Activated gamma-delta T cell treated with Interleukin-2 at 50 U/mL for 16 hours (primary cell): ENCODE results near the gene MACF1.

Experiments
- DNase-seq: peaks from one replicate; pipeline ENCODE4 v3.0.0-alpha.2; 2020

MACF1 gene

GRCh38 chr1:39266269-39266668, 61.8 kb downstream of the MACF1 start:
- no peak for DNase-seq

GRCh38 chr1:39266792-39267191, 62.3 kb downstream of the MACF1 start:
- no peak for DNase-seq

- no peak for DNase-seq
Observed at GRCh38 chr1:39268112-39268581, 63.7 kb downstream of the MACF1 start.

- DNase-seq, result no peak
Observed at GRCh38 chr1:39268906-39269305, 64.4 kb downstream of the MACF1 start.

- no peak for DNase-seq
Observed at GRCh38 chr1:39269349-39269748, 64.9 kb downstream of the MACF1 start.

GRCh38 chr1:39269791-39270342, 65.4 kb downstream of the MACF1 start:
- no peak for DNase-seq

- no peak for DNase-seq
Observed at GRCh38 chr1:39270368-39270767, 65.9 kb downstream of the MACF1 start.

GRCh38 chr1:39272027-39272797, 67.7 kb downstream of the MACF1 start:
- DNase-seq, result no peak

- no peak for DNase-seq
Observed at GRCh38 chr1:39272798-39273469, 68.4 kb downstream of the MACF1 start.

GRCh38 chr1:39275836-39276507, 71.5 kb downstream of the MACF1 start:
- DNase-seq, result no peak

GRCh38 chr1:39277879-39278278, 73.4 kb downstream of the MACF1 start:
- no peak for DNase-seq

- DNase-seq, result no peak
Observed at GRCh38 chr1:39282537-39283216, 78.2 kb downstream of the MACF1 start.

- DNase-seq, result no peak
Observed at GRCh38 chr1:39283858-39284257, 79.4 kb downstream of the MACF1 start.

- DNase-seq, result no peak
Observed at GRCh38 chr1:39287541-39287940, 83.0 kb downstream of the MACF1 start.

GRCh38 chr1:39288735-39289465, 84.4 kb downstream of the MACF1 start:
- no peak for DNase-seq

- DNase-seq, result no peak
Observed at GRCh38 chr1:39292401-39292800, 87.9 kb downstream of the MACF1 start.

- no peak for DNase-seq
Observed at GRCh38 chr1:39293375-39294070, 89.0 kb downstream of the MACF1 start.

- no peak for DNase-seq
Observed at GRCh38 chr1:39294531-39294930, 90.0 kb downstream of the MACF1 start.

GRCh38 chr1:39295901-39296300, 91.4 kb downstream of the MACF1 start:
- DNase-seq, result no peak

GRCh38 chr1:39297551-39297950, 93.1 kb downstream of the MACF1 start:
- no peak for DNase-seq

- DNase-seq, result no peak
Observed at GRCh38 chr1:39301606-39302005, 97.1 kb downstream of the MACF1 start.

GRCh38 chr1:39305555-39305954, 101.1 kb downstream of the MACF1 start:
- no peak for DNase-seq
